ENCODE results near the gene FBXW4. TPM values are rescaled to one million over a fixed set of nuclear protein-coding genes. Genes with fewer than 3 reads are reported as not detected.

Gene FBXW4
- total and polyA plus RNA-seq, 9 of the 15 experiments (the other 6 are each of a cell fraction or from before 2014, with no cell fraction given), result 1.0 to 10.6 (median 5.4) TPM

DNA sequence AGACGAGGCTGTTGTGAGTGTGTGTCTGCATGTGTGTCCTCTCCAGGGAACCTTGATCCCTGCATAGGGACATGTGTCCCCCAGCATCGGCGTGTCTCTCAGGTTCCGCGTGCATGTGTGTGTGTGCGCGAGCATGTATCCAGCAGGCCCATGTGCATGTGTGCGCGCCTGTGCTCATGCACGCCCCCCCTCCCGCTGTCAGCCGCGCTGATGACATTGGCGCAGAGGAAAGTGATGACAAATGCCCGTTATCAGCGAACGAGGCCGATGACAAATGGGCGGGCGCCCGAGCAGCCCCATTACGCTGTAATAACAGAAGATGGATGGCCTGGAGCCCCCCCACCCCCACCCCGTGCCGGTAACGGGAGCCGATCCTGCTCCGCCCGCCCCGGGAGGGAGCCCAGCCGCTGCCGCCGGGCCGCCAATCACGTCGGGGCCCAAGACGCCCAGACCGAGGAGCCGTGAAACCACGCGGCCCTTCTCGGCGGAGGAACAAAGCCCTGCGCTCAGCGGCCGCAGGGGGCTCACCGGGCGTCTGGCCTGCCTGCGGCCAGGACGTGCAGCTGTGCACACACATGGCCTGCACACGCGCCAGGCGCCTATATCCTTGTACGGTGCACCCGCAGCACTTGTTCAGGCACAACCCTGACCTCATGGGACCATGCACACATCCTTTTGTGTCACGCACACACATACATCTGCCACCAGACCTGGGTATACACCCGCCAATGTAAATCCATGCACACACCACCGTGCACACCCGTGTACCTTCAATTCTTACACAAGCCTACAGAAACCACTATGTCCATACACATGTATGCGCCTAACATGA is 128.4 kb downstream of the FBXW4 start (continued):
- TF ChIP-seq, protein P1, sequence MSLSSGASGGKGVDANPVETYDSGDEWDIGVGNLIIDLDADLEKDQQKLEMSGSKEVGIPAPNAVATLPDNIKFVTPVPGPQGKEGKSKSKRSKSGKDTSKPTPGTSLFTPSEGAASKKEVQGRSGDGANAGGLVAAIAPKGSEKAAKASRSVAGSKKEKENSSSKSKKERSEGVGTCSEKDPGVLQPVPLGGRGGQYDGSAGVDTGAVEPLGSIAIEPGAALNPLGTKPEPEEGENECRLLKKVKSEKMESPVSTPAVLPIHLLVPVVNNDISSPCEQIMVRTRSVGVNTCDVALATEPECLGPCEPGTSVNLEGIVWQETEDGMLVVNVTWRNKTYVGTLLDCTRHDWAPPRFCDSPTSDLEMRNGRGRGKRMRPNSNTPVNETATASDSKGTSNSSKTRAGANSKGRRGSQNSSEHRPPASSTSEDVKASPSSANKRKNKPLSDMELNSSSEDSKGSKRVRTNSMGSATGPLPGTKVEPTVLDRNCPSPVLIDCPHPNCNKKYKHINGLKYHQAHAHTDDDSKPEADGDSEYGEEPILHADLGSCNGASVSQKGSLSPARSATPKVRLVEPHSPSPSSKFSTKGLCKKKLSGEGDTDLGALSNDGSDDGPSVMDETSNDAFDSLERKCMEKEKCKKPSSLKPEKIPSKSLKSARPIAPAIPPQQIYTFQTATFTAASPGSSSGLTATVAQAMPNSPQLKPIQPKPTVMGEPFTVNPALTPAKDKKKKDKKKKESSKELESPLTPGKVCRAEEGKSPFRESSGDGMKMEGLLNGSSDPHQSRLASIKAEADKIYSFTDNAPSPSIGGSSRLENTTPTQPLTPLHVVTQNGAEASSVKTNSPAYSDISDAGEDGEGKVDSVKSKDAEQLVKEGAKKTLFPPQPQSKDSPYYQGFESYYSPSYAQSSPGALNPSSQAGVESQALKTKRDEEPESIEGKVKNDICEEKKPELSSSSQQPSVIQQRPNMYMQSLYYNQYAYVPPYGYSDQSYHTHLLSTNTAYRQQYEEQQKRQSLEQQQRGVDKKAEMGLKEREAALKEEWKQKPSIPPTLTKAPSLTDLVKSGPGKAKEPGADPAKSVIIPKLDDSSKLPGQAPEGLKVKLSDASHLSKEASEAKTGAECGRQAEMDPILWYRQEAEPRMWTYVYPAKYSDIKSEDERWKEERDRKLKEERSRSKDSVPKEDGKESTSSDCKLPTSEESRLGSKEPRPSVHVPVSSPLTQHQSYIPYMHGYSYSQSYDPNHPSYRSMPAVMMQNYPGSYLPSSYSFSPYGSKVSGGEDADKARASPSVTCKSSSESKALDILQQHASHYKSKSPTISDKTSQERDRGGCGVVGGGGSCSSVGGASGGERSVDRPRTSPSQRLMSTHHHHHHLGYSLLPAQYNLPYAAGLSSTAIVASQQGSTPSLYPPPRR (CRISPR knock-in tag; IDR thresholded peaks at IDR 0.05; ENCODE audit: borderline replicate concordance), result no peak
- TF ChIP-seq CTBP1 (IDR thresholded peaks at IDR 0.05; ENCODE audit: borderline replicate concordance) (peak; percentile 51; the same call in 1 of the 2 replicates), OTX1 (CRISPR knock-in tag; IDR thresholded peaks at IDR 0.05) (no peak), RBM14 (IDR thresholded peaks at IDR 0.05; ENCODE audit: borderline replicate concordance, insufficient read depth, low read depth, low read length) (no peak), CBX8 (IDR thresholded peaks at IDR 0.05; ENCODE audit: borderline replicate concordance, extremely low read depth, low read depth, low read length, poor library complexity, severe bottlenecking) (no peak), CXXC5 (CRISPR knock-in tag; IDR thresholded peaks at IDR 0.05) (peak; percentile 81), CBX3 (IDR thresholded peaks at IDR 0.05; ENCODE audit: borderline replicate concordance in 1 of 2, low read length in 2 of 2) (no peak), CHD1 (IDR thresholded peaks at IDR 0.05; ENCODE audit: low read length) (no peak), YBX1 (IDR thresholded peaks at IDR 0.05) (no peak), ZNF717 (CRISPR knock-in tag; IDR thresholded peaks at IDR 0.05) (no peak)
- TF ChIP-seq, protein P2, sequence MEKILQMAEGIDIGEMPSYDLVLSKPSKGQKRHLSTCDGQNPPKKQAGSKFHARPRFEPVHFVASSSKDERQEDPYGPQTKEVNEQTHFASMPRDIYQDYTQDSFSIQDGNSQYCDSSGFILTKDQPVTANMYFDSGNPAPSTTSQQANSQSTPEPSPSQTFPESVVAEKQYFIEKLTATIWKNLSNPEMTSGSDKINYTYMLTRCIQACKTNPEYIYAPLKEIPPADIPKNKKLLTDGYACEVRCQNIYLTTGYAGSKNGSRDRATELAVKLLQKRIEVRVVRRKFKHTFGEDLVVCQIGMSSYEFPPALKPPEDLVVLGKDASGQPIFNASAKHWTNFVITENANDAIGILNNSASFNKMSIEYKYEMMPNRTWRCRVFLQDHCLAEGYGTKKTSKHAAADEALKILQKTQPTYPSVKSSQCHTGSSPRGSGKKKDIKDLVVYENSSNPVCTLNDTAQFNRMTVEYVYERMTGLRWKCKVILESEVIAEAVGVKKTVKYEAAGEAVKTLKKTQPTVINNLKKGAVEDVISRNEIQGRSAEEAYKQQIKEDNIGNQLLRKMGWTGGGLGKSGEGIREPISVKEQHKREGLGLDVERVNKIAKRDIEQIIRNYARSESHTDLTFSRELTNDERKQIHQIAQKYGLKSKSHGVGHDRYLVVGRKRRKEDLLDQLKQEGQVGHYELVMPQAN (IDR thresholded peaks at IDR 0.05; ENCODE audit: borderline replicate concordance), result no peak
- TF ChIP-seq, protein P3, sequence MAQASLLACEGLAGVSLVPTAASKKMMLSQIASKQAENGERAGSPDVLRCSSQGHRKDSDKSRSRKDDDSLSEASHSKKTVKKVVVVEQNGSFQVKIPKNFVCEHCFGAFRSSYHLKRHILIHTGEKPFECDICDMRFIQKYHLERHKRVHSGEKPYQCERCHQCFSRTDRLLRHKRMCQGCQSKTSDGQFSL (CRISPR knock-in tag; IDR thresholded peaks at IDR 0.05), result peak; percentile 96
- TF ChIP-seq, protein P3 (tag; IDR thresholded peaks at IDR 0.05), result peak in 1 of 2 experiments; percentile 76; a peak in 1 of 4 replicates
- TF ChIP-seq, protein P4, sequence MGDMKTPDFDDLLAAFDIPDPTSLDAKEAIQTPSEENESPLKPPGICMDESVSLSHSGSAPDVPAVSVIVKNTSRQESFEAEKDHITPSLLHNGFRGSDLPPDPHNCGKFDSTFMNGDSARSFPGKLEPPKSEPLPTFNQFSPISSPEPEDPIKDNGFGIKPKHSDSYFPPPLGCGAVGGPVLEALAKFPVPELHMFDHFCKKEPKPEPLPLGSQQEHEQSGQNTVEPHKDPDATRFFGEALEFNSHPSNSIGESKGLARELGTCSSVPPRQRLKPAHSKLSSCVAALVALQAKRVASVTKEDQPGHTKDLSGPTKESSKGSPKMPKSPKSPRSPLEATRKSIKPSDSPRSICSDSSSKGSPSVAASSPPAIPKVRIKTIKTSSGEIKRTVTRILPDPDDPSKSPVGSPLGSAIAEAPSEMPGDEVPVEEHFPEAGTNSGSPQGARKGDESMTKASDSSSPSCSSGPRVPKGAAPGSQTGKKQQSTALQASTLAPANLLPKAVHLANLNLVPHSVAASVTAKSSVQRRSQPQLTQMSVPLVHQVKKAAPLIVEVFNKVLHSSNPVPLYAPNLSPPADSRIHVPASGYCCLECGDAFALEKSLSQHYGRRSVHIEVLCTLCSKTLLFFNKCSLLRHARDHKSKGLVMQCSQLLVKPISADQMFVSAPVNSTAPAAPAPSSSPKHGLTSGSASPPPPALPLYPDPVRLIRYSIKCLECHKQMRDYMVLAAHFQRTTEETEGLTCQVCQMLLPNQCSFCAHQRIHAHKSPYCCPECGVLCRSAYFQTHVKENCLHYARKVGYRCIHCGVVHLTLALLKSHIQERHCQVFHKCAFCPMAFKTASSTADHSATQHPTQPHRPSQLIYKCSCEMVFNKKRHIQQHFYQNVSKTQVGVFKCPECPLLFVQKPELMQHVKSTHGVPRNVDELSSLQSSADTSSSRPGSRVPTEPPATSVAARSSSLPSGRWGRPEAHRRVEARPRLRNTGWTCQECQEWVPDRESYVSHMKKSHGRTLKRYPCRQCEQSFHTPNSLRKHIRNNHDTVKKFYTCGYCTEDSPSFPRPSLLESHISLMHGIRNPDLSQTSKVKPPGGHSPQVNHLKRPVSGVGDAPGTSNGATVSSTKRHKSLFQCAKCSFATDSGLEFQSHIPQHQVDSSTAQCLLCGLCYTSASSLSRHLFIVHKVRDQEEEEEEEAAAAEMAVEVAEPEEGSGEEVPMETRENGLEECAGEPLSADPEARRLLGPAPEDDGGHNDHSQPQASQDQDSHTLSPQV (IDR thresholded peaks at IDR 0.05), result 0 out of 2 replicates have a peak, but pooled peaks have one; percentile 20

Measured in K562 (cell line).